ENCODE data around the gene FPGS.

The FPGS gene

DNA sequence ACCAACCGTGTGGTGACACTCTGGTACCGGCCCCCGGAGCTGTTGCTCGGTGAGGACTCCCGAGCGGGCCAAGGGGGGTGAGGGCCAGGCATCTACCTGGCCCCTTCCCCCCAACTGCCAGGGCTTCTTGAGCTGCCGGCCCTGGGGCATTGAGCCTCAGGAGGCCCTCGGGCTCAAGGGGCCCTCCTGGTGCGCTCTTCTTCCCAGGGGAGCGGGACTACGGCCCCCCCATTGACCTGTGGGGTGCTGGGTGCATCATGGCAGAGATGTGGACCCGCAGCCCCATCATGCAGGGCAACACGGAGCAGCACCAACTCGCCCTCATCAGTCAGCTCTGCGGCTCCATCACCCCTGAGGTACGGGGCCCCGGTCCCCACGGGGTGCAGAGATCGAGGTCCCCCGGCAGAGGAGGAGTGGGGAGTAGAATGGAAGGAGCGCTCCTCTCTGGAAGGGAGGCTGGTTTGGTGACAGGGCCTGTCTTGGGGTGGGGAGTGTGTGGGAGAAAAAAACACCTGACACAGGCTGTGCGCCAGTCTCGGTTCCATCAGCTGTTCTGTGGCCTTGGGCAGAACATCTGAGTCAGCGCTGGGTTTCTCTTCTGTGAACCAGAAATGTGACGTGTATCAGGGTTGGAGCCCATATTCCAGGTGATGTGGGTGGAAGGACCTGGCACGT lies 14.2 kb upstream of the FPGS start:
- DNase-seq (ENCODE audit: low spot score) = no peak

DNA sequence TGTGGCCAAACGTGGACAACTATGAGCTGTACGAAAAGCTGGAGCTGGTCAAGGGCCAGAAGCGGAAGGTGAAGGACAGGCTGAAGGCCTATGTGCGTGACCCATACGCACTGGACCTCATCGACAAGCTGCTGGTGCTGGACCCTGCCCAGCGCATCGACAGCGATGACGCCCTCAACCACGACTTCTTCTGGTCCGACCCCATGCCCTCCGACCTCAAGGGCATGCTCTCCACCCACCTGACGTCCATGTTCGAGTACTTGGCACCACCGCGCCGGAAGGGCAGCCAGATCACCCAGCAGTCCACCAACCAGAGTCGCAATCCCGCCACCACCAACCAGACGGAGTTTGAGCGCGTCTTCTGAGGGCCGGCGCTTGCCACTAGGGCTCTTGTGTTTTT lies 13.5 kb upstream of the FPGS start:
- no peak for DNase-seq (ENCODE audit: low spot score)

DNA sequence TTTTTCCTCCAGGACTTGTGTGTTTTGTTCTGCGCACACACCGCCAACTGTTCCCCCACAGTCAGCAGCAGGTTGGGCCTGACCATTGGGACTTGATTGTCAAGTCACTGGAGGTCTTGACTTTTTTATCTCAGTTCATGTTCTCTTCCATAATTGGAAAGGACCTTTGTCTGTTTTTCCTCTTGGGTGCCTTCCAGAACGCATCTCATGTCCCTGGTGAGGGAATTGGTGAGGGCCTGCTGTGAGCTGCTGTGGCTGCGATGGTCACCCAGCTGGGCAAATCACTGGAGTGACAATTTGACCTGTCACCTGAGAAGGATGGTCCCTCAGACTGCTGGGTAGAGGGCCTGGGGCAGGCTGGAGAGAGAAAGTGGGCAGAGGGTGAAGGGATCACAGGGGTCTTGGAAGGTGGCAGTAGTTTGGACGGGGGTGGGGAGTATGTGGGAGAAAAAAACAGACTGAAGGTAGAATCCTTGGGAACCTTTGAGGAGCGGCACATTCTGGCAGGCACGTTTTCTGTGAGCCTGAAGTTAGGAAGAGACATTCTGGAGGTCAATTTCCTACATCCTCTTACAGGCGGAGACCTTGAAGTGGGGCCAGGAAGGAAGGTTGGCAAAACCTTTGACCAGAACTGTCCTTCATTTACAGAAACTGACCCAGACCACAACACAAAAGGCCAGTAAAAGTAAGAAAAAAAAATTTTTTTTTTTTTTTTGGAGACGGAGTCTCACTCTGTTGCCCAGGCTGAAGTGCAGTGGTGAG lies 12.4 kb upstream of the FPGS start:
- no peak for DNase-seq (ENCODE audit: low spot score)

DNA sequence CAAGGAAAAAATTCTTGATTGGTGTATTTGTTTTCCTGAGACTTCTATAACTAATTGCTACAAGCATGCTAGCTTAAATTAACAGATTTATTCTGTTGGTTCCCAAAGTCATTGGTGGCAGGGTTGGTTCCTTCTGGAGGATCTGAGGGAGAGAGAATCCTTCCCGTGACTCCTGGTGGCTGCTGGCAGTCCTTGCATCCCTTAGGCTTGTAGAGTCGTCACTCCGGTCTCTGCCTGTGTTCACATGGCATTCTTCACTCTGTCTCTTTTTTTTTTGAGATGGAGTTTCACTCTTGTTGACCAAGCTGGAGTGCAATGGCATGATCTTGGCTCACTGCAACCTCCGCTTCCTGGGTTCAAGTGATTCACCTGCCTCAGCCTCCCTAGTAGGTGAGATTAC lies 11.6 kb upstream of the FPGS start:
- no peak for DNase-seq (ENCODE audit: low spot score)

DNA sequence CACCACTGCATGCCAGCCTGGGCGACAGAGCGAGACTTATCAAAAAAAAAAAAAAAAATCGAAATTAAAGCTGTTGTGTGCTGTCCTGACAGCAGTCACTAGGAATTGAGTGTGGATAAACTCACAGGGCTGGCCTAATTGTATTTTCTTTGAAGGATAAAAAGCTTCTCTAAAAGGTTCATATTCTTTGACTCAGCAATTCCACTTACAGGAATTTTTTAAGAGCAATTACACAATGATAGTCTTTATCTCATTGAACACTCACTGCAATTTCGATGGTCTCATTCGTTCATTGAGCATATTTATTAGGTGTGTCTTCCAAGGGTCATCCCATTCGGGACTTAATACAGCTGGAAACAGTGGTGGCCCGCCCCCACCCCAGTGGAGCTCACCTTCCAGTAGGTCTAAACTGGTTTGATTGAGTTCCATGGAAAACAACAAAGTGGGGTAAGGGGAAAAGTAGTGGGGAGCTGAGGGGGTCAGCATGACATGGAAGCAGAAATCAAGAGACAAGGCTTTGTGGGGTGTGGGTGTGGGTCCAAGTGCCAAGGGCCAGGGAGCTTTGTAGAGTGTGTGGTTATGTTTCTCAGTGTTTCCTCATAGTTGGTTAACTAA lies 10.2 kb upstream of the FPGS start:
- peak; percentile 41 for DNase-seq (ENCODE audit: low spot score)

DNA sequence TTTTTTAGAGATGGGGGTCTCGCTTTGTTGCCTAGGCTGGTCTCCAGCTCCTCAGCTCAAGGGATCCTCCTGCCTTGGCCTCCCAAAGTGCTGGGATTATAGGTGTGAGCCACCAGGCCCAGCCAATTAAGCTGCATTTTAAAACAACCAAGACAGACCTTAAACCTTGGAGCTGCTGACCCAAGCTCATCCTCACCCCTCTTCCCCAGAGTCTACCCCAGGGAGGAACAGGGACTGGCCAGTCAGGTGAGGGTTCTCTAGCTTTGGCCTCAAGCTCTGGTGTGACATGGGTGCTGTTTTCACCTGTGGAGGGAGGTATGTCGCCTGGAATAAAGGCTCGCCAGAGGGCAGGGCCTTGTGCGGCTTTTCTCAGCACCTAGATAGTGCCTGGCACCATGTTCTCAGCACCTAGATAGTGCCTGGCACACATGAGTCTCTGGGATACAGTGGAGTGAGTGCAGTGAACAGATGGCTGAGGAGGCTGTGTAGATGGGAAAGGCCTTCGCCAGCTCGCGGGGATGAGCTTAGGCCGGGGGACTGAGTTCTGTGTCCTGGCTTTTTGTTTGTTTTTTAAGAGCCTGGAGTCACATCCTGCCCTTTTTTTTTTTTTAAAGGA lies 9.5 kb upstream of the FPGS start:
- DNase-seq (ENCODE audit: low spot score) = no peak

DNA sequence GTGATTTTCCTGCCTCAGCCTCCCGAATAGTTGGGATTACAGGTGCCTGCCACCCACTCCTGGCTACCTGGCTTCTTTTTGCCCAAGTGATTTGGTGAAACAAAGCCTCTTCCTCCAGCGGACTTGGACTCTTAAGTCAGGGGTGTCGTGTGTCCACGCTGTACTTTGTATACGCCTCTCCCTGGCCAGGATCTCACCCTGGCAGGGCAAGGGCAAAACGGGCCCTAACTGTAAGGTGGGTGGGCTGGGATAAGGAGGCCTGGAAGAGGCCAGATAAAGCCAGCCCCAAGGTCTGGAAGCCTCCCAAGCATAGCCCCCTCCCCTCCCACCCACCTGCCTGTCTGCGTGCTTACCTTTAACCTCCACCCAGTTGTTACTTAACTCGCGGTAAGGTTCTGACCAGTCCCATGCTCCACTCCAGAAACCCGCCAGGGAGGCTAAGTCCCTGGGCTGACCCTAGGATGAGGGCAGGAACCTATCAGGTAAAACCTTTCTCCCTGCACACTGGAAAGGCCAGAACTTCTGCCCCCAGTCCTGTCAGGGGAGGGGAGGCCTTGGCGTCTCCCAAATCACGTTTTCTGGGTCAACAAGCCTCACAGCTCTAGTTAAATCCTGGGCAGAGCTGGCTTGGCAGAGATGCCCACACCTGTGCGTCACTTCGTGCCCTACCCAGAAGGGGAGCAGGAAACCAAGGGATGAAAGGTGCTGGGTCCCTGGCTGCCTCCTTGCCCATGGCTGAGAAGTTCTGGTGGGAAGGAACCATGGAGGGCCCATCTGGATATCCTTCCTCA lies 8.5 kb upstream of the FPGS start:
- no peak for DNase-seq (ENCODE audit: low spot score)

DNA sequence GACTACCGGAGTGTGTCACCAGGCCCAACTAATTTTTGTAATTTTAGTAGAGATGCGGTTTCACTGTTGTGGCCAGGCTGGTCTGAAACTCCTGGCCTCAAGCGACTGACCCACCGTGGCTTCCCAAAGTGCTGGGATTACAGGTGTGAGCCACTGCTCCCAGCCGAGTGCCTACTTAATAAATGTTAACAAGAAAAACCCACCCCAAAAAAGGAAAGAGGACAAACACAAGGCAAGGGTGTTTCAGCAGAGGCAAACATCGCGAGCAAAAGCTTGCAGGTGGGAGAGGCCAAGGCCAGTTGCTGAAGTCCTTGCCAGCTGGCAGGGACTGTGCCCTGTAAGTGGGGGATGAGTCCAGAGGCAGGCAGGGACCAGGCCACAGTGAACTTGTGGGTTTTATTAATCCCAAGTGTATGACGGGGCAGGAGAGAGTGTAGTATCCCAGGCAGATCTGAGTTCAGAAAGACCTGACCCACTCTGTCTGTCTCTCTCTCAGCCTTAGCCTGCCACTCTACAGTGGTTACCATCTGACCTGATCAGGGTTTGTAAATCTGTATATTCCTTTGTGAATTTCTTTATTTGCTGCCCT lies 6.4 kb upstream of the FPGS start:
- DNase-seq (ENCODE audit: low spot score) = no peak

DNA sequence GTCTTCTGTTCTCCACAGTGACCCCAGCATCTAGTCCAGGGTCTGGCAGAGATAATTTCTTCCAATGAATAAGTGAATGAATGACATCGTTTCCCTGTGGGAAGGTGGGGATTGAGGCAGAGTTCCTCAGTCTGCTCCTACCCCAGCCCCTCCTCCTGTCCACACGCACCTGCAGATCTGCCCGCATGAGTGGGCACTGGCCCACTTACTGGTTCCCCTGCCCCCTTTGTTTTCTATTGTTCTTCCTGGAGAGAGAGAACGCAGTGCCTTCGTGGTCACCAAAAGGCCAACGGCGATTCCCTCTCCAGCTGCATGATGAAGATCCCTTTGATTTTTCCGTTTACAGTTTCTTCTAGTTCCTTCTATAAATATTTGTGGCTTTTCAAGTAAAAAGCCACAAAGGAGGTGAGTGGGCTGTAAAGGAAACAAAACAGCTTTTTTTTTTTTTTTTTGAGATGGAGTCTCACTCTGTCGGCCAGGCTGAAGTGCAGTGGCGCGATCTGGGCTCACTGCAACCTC lies 5.8 kb upstream of the FPGS start:
- no peak for DNase-seq (ENCODE audit: low spot score)

DNA sequence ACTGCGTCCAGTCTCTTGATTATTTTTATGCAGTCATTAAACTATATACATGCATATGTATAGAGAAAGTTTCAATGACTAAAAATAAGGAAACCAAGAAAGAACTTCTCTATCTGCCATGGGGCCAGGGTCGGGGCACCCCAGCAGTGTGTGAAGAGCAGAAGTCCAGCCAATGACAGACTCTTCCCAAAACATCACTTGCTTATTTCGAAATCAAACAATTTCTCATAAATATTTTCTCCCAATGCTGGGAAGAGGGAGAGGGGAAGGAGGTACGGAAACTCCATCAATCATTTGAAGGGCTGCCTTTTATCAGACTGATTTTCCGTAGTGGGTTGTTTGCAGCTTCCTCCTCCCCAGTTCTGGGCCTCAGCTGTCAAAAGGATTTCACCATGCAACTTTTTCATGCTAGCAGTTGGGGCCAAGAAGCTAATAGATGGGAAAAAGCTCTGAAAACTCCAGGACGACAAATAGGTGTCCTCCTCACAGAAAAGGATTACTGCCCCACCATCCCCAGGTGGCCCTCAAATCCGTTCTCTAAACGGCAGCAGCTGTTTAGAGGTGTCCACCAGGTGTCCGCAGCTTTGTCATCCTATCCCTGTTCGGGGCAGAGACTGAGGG lies 617 bp upstream of the FPGS start:
- DNase-seq (ENCODE audit: low spot score) = no peak

DNA sequence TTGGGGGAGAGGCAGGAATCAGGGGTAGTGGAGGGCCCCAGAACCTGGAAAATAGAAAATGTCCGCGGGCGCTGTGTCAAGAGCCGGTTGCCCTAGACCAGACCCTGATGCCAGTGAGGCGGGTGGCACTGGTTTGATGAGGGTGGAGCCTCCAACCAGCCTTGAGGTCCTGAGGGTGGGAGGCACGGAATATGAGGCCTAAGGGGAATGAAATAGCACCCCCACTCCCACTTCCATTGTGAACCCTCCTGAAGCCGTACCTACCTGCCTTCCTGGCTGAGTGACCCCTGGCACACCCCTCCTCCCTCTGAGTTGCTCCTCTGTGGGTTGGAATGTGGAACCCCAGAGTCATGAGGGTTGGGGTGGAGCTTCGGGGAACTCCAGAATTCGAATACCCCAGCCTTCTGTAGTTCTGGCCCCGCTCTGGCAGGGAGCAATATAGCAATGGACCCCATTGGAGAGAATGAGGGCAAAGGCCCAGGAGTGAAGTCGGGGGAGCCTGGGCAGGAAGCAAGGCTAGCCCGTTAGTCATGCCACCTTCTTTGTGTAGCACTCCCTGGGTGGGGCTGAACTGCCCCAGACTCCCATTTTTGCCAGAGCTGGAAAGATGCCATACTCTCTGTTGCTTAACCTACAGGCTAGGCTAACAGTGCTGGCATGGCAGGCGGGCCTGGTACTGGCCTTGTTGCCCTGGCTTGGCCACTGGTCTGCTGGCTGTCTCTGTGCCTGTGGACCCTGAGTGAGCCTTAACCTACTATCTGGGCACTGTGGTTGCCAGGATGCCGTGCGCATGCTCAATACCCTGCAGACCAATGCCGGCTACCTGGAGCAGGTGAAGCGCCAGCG lies 1.0 kb downstream of the FPGS start:
- peak; percentile 38 for DNase-seq (ENCODE audit: low spot score)

DNA sequence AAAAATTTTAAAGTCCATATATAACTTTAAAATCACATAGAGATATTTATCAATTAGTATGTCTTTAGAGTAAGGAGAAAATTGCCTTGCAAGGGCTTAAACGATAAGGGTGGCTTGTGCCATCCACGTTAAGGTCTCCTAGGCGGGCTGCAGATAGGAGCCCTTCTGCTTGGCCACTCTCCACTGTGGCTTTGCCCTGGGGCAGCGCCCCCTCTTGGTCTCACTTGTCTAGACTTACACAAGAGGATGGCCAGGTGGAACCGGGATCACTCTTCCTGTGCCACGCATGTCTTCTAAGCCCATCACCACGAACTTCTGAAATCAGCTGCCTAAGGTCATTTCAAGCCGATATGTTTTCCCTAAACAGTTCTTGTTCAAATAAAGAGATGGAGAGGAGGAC lies 2.9 kb downstream of the FPGS start:
- DNase-seq (ENCODE audit: low spot score) = peak; percentile 55

DNA sequence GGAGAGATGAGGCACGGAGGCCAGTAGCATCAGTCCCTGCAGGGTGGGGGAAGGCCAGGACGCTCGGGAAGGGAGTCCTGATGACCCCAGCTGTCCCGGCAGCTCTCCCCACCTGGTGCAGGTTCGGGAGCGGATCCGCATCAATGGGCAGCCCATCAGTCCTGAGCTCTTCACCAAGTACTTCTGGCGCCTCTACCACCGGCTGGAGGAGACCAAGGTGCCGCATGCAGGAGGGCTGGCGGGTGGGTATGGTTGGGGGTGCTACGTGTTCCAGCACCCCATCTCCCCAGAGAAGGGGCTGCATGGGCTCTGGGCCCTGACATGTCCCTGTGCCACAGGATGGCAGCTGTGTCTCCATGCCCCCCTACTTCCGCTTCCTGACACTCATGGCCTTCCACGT lies 4.2 kb downstream of the FPGS start:
- DNase-seq (ENCODE audit: low spot score) = no peak

DNA sequence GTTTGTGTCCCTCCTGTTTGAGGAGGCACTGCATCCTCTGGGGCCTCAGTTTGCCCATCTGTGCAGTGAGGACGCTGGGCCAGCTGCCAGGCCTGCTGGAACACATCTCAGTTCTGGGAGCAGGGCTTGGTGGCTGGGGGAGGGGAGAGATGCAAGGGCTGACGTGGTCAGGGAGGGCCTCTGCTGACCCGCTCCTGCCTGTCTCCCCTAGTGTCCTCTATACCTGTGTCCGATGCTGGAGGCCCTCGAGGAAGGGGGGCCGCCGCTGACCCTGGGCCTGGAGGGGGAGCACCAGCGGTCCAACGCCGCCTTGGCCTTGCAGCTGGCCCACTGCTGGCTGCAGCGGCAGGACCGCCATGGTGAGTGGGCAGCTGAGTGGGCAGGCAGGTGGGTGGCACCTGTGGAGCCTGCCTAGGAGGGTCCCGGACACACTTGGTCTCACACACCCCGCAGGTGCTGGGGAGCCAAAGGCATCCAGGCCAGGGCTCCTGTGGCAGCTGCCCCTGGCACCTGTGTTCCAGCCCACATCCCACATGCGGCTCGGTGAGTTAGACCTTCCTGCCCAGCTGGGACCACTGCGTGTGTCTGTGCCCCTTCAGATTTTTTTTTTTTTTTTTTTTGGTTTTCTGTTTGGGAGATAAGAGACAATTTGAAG lies 5.8 kb downstream of the FPGS start:
- no peak for DNase-seq (ENCODE audit: low spot score)

DNA sequence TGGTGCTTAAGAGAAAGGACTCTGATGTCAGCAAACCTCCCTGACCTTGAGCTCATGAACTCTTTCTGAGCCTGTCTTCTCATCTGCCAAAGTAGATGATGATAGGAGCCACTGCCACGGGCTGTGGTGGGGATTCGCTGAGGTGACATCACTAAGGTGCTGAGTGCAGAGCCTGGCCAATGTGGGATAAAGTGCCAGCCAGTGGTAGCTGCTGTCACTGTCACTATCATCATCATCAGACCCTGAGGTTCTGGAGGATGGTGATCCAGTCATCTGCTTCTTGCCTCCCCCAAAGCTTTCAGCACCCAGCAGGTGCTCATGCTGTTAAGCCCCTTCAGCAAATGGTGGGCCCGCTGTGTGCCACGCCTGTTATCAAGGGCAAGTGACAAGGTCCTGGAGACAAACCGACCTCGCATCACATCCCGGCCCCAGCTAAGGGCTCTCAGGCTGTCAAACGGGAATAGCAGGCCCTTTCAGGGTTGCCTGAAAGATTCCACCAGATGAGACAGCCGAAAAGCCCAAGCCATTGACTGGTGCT lies 6.4 kb downstream of the FPGS start:
- no peak for DNase-seq (ENCODE audit: low spot score)

DNA sequence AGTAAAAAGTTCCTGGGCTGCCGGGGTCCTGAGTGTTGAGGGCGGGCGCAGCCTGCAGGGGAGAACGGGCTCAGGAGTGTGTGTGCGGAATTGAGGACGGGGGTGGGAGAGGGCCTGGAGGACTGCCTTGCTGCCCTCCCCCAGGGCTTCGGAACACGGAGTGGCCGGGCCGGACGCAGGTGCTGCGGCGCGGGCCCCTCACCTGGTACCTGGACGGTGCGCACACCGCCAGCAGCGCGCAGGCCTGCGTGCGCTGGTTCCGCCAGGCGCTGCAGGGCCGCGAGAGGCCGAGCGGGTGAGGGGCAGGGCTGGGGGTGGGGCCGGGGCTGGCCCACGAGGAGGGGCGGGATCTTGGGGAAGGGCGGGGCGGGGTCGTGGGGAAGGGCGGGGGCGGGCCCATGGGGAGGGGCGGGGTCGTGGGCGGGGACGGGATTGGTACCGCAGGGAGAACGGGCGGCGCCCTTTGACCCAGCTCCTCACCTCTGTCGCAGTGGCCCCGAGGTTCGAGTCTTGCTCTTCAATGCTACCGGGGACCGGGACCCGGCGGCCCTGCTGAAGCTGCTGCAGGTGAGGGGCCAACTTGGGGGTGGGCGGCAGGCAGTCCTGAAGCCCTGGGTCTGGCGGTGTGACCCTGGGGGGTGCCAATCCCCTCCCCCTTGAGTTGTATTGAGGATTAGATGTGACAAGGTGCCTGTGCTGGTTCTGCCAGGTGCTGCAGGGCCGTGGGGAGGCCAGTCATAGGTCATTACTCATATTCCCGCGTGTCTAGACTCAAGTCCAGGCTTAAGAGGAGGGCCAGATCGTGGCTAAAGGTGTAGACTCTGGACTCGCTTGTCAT lies 7.1 kb downstream of the FPGS start:
- peak; percentile 59 for DNase-seq (ENCODE audit: low spot score)

DNA sequence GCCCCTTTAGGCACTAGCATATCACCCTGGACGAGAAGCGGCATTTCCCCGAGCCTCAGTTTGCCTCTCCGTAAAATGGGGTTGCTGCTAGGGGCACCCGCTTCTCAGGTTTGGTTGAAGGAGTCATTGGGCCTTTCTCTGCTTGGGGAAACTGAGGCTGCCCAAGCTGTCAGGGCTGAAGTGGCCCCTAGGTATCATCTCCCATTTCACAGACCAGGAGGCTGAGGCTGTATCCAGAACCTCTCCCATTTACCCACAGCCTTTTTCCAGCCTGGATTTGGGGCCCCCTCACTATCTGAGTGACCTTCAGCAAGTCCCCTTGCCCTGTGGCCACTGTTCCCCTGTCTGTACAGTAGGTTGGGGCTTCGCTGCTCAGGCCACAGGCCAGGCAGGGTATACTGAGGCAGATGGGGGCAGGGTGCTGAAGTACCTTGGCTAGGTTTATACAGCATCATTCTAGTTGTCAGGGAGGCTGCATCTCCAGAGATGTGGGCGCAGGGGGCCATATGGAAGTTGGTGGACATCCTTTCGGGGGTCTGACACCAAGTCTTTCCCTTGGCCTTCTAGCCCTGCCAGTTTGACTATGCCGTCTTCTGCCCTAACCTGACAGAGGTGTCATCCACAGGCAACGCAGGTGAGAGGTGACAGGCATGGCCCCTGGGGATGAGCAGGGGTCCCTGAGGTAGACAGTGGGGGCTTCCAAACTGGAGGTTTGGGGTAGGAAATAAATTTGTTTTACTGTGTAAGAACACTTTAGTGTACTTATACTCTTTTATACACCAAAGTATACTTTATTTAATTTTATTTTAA lies 7.9 kb downstream of the FPGS start:
- no peak for DNase-seq (ENCODE audit: low spot score)

DNA sequence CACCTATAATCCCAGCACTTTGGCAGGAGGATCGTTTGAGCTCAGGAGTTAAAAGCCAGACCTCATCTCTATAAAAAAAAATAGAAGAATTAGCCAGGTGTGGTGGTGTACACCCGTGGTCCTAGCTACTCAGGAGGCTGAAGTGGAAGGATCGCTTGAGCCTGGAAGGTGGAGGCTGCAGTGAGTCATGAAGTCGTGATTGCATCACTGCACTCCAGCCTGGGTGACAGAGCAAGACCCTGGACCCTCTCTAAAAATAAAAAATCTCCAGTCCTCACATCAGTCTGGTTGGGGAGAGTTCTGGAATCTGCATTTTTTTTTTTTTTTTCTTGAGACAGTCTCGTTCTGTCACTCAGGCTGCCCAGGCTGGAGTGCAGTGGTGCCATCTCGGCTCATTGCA lies 9.3 kb downstream of the FPGS start:
- no peak for DNase-seq (ENCODE audit: low spot score)

Data from hematopoietic multipotent progenitor cell treated with erythropoietin and hydrocortisone succinate and interleukin-3 and kit ligand, for 15 days (in vitro differentiated cells).